ENCODE data around the gene WASHC4. TPM values are rescaled to one million over a fixed set of nuclear protein-coding genes. Genes with fewer than 3 reads are reported as not detected.

Gene WASHC4
- total RNA-seq, 1 experiment from 2014 or later: 94.2 TPM

GRCh38 chr12:105205322-105206048 is 98.0 kb downstream of the WASHC4 start:
- no peak for DNase-seq (ENCODE audit: extremely low read depth, low read depth)

GRCh38 chr12:105206686-105207374 is 99.3 kb downstream of the WASHC4 start:
- no peak for DNase-seq (ENCODE audit: extremely low read depth, low read depth)

GRCh38 chr12:105209091-105209490 is 101.6 kb downstream of the WASHC4 start:
- no peak for DNase-seq (ENCODE audit: extremely low read depth, low read depth)

GRCh38 chr12:105212438-105212837 is 104.9 kb downstream of the WASHC4 start:
- no peak for DNase-seq (ENCODE audit: extremely low read depth, low read depth)

- DNase-seq (ENCODE audit: extremely low read depth, low read depth): peak; percentile 45
Observed at GRCh38 chr12:105214148-105214547, 106.6 kb downstream of the WASHC4 start.

- peak; percentile 86 for DNase-seq (ENCODE audit: extremely low read depth, low read depth)
Observed at GRCh38 chr12:105214670-105215375, 107.3 kb downstream of the WASHC4 start.

- no peak for DNase-seq (ENCODE audit: extremely low read depth, low read depth)
Observed at GRCh38 chr12:105218434-105218833, 110.9 kb downstream of the WASHC4 start.

Other genes starting within 250 kb of the WASHC4 start
- gene SLC41A2, start 149.4 kb upstream of the WASHC4 start, total RNA-seq (2014; rRNA removed; shearing (Covaris generic)): 8.1 and 9.7 TPM in 2 replicates
- gene NOPCHAP1, start 121.4 kb upstream of the WASHC4 start, total RNA-seq (2014; rRNA removed; shearing (Covaris generic)): 24.4 and 29.9 TPM in 2 replicates
- gene ALDH1L2, start 23.3 kb upstream of the WASHC4 start, total RNA-seq (2014; rRNA removed; shearing (Covaris generic)): 37.4 and 54.1 TPM in 2 replicates
- 26.5 and 26.9 TPM in 2 replicates for gene APPL2, start 128.4 kb downstream of the WASHC4 start, total RNA-seq (2014; rRNA removed; shearing (Covaris generic))
- gene C12orf75, start 223.0 kb downstream of the WASHC4 start, total RNA-seq (2014; rRNA removed; shearing (Covaris generic)): 60.3 and 61.8 TPM in 2 replicates

All from NCI-H460 (cell line).